MM.1S (cell line): Measurements from ENCODE around the gene C1QTNF5.
A peak's percentile ranks its signal among the peaks of the same experiment; 100 is the strongest.

Experiments
- DNase-seq: peaks from one replicate; pipeline ENCODE4 v3.0.0-alpha.2; 2015
- H2AFZ ChIP-seq: fragments of 300-600 bp; sonication (generic); 2 replicates; pipeline ENCODE4 v1.6.0; 2016; ENCODE audit warnings: antibody characterized with exemption, low read length
- H3F3A ChIP-seq: fragments of 300-600 bp; sonication (generic); 2 replicates; pipeline ENCODE4 v1.6.1; 2016; ENCODE audit warnings: mild to moderate bottlenecking, antibody characterized with exemption, low read length, moderate library complexity, mixed read lengths; ENCODE audit not compliant: insufficient read depth
- H3K27ac ChIP-seq: fragments of 300-600 bp; sonication (generic); 2 replicates; pipeline ENCODE4 v1.5.1; 2016; ENCODE audit warnings: mild to moderate bottlenecking, low read length
- H3K27me3 ChIP-seq: fragments of 300-600 bp; sonication (generic); replicated peaks from 2 replicates; pipeline ENCODE4 v1.6.0; 2016; ENCODE audit warnings: low read length; ENCODE audit not compliant: insufficient read depth
- H3K36me3 ChIP-seq: fragments of 300-600 bp; sonication (generic); replicated peaks from 2 replicates; pipeline ENCODE4 v1.6.1; 2016; ENCODE audit warnings: mild to moderate bottlenecking, low read length, mixed read lengths; ENCODE audit not compliant: insufficient read depth
- H3K4me1 ChIP-seq: fragments of 300-600 bp; sonication (generic); 2 replicates; pipeline ENCODE4 v1.6.1; 2016; ENCODE audit warnings: low read length, mixed read lengths
- H3K4me2 ChIP-seq: fragments of 300-600 bp; sonication (generic); 2 replicates; pipeline ENCODE4 v1.6.0; 2016; ENCODE audit warnings: low read depth, low read length
- H3K4me3 ChIP-seq: fragments of 300-600 bp; sonication (generic); 2 replicates; pipeline ENCODE4 v1.5.1; 2016; ENCODE audit warnings: low read length, mixed read lengths
- H3K79me2 ChIP-seq: fragments of 300-600 bp; sonication (generic); 2 replicates; pipeline ENCODE4 v1.6.1; 2016; ENCODE audit warnings: mixed run types, low read length, mixed read lengths
- H3K9ac ChIP-seq: fragments of 300-600 bp; sonication (generic); 2 replicates; pipeline ENCODE4 v1.6.1; 2016; ENCODE audit warnings: low read length, mixed read lengths
- H3K9me2 ChIP-seq: fragments of 300-600 bp; sonication (generic); replicated peaks from 2 replicates; pipeline ENCODE4 v1.6.1; 2016; ENCODE audit warnings: mild to moderate bottlenecking, low read length, mixed read lengths; ENCODE audit not compliant: insufficient read depth
- H3K9me3 ChIP-seq: fragments of 300-600 bp; sonication (generic); replicated peaks from 2 replicates; pipeline ENCODE4 v1.6.1; 2016; ENCODE audit warnings: mild to moderate bottlenecking, low read length, mixed read lengths; ENCODE audit not compliant: insufficient read depth
- H4K20me1 ChIP-seq: fragments of 300-600 bp; sonication (generic); 2 replicates; pipeline ENCODE4 v1.6.1; 2016; ENCODE audit warnings: mild to moderate bottlenecking, low read length, moderate library complexity, mixed read lengths; ENCODE audit not compliant: insufficient read depth
- CTCF ChIP-seq: fragments of 300-600 bp; sonication (generic); IDR thresholded peaks from 2 replicates; pipeline ENCODE4 v1.5.1; 2016; ENCODE audit warnings: antibody characterized with exemption, low read length, mixed read lengths
- EZH2 ChIP-seq: fragments of 300-600 bp; sonication (generic); optimal IDR thresholded peaks from 2 replicates; pipeline ENCODE3; 2017; ENCODE audit warnings: low read depth, mild to moderate bottlenecking, antibody characterized with exemption, low read length, mixed read lengths
- EZH2phosphoT487 ChIP-seq: fragments of 300-600 bp; sonication (generic); IDR thresholded peaks from 2 replicates; pipeline ENCODE4 v1.6.1; 2018; ENCODE audit warnings: antibody characterized with exemption, low read length

C1QTNF5 gene

GRCh38 chr11:119377961-119378667 lies 37.4 kb upstream of the C1QTNF5 start:
- peak; percentile 58 for DNase-seq
- Histone ChIP-seq H3K4me1 (peaks cover 25% of the 10 kb centered on the region), H3F3A (no peaks in the 10 kb centered on the region), H3K9ac (peak overlapping the region; percentile 25; the same call in 1 of the 2 replicates), H3K9me3 (no peaks in the 10 kb centered on the region), H3K79me2 (no peaks in the 10 kb centered on the region), H4K20me1 (no peaks in the 10 kb centered on the region), H3K27me3 (peaks cover 13% of the 10 kb centered on the region; the same call in 1 of the 2 replicates), H3K36me3 (no peaks in the 10 kb centered on the region), H3K4me3 (no peak overlapping the region), H3K9me2 (no peaks in the 10 kb centered on the region), H2AFZ (peak overlapping the region; percentile 73), H3K4me2 (peak overlapping the region; percentile 64), H3K27ac (peak overlapping the region; percentile 59; the same call in 1 of the 2 replicates)
- no peak for TF ChIP-seq EZH2phosphoT487
- no peak for TF ChIP-seq CTCF
- TF ChIP-seq EZH2: no peak

GRCh38 chr11:119377112-119377901 lies 36.6 kb upstream of the C1QTNF5 start:
- Histone ChIP-seq H3K27me3 (peaks cover 13% of the 10 kb centered on the region; the same call in 1 of the 2 replicates), H3K4me3 (no peak overlapping the region), H3K9ac (peak overlapping the region; percentile 25; the same call in 1 of the 2 replicates), H3K9me2 (no peaks in the 10 kb centered on the region), H4K20me1 (no peaks in the 10 kb centered on the region), H3K9me3 (no peaks in the 10 kb centered on the region), H3F3A (no peaks in the 10 kb centered on the region), H3K4me2 (peak overlapping the region; percentile 64), H3K36me3 (no peaks in the 10 kb centered on the region), H2AFZ (peak overlapping the region; percentile 73), H3K79me2 (no peaks in the 10 kb centered on the region), H3K27ac (peak overlapping the region; percentile 59; the same call in 1 of the 2 replicates), H3K4me1 (peaks cover 25% of the 10 kb centered on the region)
- DNase-seq: no peak
- TF ChIP-seq CTCF (no peak), EZH2phosphoT487 (no peak), EZH2 (no peak)

GRCh38 chr11:119376197-119376847 lies 35.6 kb upstream of the C1QTNF5 start:
- H3K79me2 ChIP-seq: no peaks in the 10 kb centered on the region
- H3F3A ChIP-seq: no peaks in the 10 kb centered on the region
- no peak for DNase-seq
- peaks cover 25% of the 10 kb centered on the region for H3K4me1 ChIP-seq
- H3K36me3 ChIP-seq: no peaks in the 10 kb centered on the region
- H3K4me3 ChIP-seq: no peak overlapping the region
- H3K9me2 ChIP-seq: no peaks in the 10 kb centered on the region
- peaks cover 13% of the 10 kb centered on the region; the same call in 1 of the 2 replicates for H3K27me3 ChIP-seq
- no peak overlapping the region for H3K4me2 ChIP-seq
- TF ChIP-seq CTCF (no peak), EZH2phosphoT487 (no peak), EZH2 (no peak)
- H4K20me1 ChIP-seq: no peaks in the 10 kb centered on the region
- H3K9me3 ChIP-seq: no peaks in the 10 kb centered on the region
- H3K27ac ChIP-seq: no peak overlapping the region
- H2AFZ ChIP-seq: no peak overlapping the region
- H3K9ac ChIP-seq: no peak overlapping the region
